Stimulated activated memory B cell treated with anti-CD40 and anti-IgM and Interleukin-4, amounts not matched to agents 10 μg/mL and 1 μg/mL and 100 μg/mL, for 72 hours (primary cell): Measurements from ENCODE around the gene OR13C5.
"Not testable (repeated sequence)": the region's sequence is repeated elsewhere in the genome, so short reads cannot be mapped to it uniquely, and the experiment has no call there.

ENCODE experiments used
- ATAC-seq: fragments of 150-1000 bp; cut with Tn5 transposase; 2 replicates; pipeline ENCODE4 v1.10.0; 2021
- H3K27ac Mint-ChIP-seq: one replicate; pipeline ENCODE4 v1.8.0; 2022; ENCODE audit warnings: mild to moderate bottlenecking, mixed read lengths
- H3K27me3 Mint-ChIP-seq: one replicate; pipeline ENCODE4 v1.8.0; 2022; ENCODE audit warnings: mixed read lengths
- H3K36me3 Mint-ChIP-seq: one replicate; pipeline ENCODE4 v1.8.0; 2022; ENCODE audit warnings: mixed read lengths
- H3K4me1 Mint-ChIP-seq: one replicate; pipeline ENCODE4 v1.8.0; 2022; ENCODE audit warnings: mixed read lengths
- H3K4me3 Mint-ChIP-seq: one replicate; pipeline ENCODE4 v1.8.0; 2022; ENCODE audit warnings: mild to moderate bottlenecking, moderate library complexity, mixed read lengths
- H3K9me3 Mint-ChIP-seq: one replicate; pipeline ENCODE4 v1.8.0; 2022; ENCODE audit warnings: mixed read lengths

The OR13C5 gene

GRCh38 chr9:104599313-104599712 is at the start of gene OR13C5:
Gene OR13C5, minus strand, starts transcription at chr9:104599413. Its CDS starts 0 bp downstream, at chr9:104599413.
- H3K27me3 Mint-ChIP-seq, H3K36me3 Mint-ChIP-seq, ATAC-seq, H3K4me3 Mint-ChIP-seq, H3K27ac Mint-ChIP-seq, H3K9me3 Mint-ChIP-seq, H3K4me1 Mint-ChIP-seq: not testable (repeated sequence)

GRCh38 chr9:104635456-104635855 is 36.2 kb upstream of the OR13C5 start:
- peaks cover 13% of the 10 kb centered on the region for H3K9me3 Mint-ChIP-seq
- no peak for ATAC-seq
- no peak overlapping the region for H3K4me3 Mint-ChIP-seq

GRCh38 chr9:104633976-104634520 is 34.8 kb upstream of the OR13C5 start:
- Mint-ChIP-seq H3K4me3 (no peak overlapping the region), H3K9me3 (peaks cover 6% of the 10 kb centered on the region), H3K36me3 (peaks cover 6% of the 10 kb centered on the region), H3K4me1 (no peaks in the 10 kb centered on the region), H3K27ac (no peak overlapping the region), H3K27me3 (no peaks in the 10 kb centered on the region)
- ATAC-seq: no peak

More at GRCh38 chr9:104635456-104635855, 36.2 kb upstream of the OR13C5 start:
- Mint-ChIP-seq H3K4me1 (no peaks in the 10 kb centered on the region), H3K36me3 (peaks cover 6% of the 10 kb centered on the region), H3K27ac (no peak overlapping the region), H3K27me3 (no peaks in the 10 kb centered on the region)

DNA sequence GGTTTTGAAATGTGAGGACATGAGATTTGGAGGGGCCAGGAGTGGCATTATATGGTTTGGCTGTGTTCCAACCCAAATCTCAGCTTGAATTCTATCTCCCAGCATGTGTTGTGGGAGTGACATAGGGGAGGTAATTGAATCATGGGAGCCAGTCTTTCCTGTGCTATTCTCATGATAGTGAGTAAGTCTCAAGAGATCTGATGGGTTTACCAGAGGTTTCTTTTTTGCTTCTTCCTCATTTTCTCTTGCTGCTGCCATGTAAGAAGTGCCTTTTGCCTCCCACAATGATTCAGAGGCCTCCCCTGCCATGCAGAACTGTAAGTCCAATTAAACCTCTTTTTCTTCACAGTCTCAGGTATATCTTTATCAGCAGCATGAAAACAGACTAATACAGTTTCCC is 26.8 kb upstream of the OR13C5 start:
- H3K4me1 Mint-ChIP-seq, H3K4me3 Mint-ChIP-seq, H3K36me3 Mint-ChIP-seq, H3K27ac Mint-ChIP-seq, ATAC-seq, H3K27me3 Mint-ChIP-seq: not testable (repeated sequence)
- peaks cover 13% of the 10 kb centered on the region for H3K9me3 Mint-ChIP-seq

- H3K36me3 Mint-ChIP-seq: no peaks in the 10 kb centered on the region
- H3K4me3 Mint-ChIP-seq: no peak within 1 kb of the TSS
- no peak for ATAC-seq
- H3K27ac Mint-ChIP-seq: no peak within 1 kb of the TSS
- H3K4me1 Mint-ChIP-seq: no peaks in the 10 kb centered on the region
- H3K27me3 Mint-ChIP-seq: peaks cover 3% of the 10 kb centered on the region
- H3K9me3 Mint-ChIP-seq: peaks cover 2% of the 10 kb centered on the region
Observed at GRCh38 chr9:104618104-104618503, 18.9 kb upstream of the OR13C5 start, which contains the start of gene OR13C9. Gene OR13C9, minus strand, starts transcription at chr9:104618204. Its CDS starts 0 bp downstream, at chr9:104618204.

DNA sequence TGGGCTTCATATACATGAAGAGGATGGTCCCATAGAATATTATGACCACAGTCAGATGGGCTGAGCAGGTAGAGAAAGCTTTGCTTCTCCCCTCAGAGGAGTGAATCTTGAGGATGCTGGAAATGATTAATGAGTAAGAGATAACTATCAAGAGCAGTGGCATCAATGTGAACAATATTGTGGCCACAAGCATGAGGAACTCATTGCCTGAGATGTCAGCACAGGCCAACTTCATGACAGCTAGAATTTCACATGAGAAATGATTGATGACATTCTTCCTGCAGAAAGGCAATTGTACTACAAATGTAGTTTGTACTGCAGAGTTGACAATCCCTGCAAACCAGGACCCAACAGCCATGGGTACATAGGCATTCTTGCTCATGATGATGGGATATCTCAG is 18.2 kb upstream of the OR13C5 start:
- no peaks in the 10 kb centered on the region for H3K4me1 Mint-ChIP-seq
- H3K9me3 Mint-ChIP-seq: peaks cover 2% of the 10 kb centered on the region
- H3K27ac Mint-ChIP-seq: no peak overlapping the region
- peaks cover 9% of the 10 kb centered on the region for H3K27me3 Mint-ChIP-seq
- no peak for ATAC-seq
- H3K4me3 Mint-ChIP-seq: no peak overlapping the region
- no peaks in the 10 kb centered on the region for H3K36me3 Mint-ChIP-seq

DNA sequence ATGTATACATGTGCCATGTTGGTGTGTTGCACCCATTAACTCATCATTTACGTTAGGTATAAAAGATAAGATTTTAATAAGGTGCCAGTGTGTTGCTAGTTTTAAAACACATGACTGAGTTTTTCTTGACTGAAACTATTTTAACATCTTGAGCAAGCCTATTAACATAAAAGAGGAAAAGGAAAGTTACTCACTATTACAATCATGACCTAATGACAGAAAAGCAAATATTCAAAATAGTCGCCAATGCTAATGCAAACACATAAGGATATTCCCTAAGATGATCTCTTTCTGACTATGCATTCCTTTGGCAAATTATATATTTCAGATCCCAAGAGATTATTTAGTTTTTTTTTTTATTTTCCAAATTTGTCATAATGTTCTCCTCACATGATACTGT is 12.0 kb upstream of the OR13C5 start:
- no peak overlapping the region for H3K4me3 Mint-ChIP-seq
- ATAC-seq: no peak
- H3K4me1 Mint-ChIP-seq: no peaks in the 10 kb centered on the region
- peaks cover 2% of the 10 kb centered on the region for H3K9me3 Mint-ChIP-seq
- no peak overlapping the region for H3K27ac Mint-ChIP-seq
- peaks cover 9% of the 10 kb centered on the region for H3K27me3 Mint-ChIP-seq
- no peaks in the 10 kb centered on the region for H3K36me3 Mint-ChIP-seq

DNA sequence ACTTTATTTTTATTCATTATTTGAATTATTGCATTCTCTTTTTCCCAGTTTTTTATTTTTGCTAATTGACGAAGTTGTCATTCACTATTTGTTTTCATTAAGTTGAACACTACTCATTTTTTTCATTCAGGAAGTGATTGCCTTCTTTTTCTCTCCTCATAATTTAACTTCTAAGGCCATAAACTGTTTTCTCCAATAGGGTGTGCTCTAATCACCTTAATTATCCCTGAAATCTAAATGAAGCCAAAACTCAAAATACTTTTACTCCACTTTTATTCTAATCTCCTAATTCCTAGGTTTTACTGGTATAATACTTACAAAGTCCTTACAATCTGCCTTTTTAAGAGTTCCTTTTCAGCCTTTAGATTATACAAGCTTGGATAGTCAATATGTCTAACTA is 9.1 kb upstream of the OR13C5 start:
- H3K27ac Mint-ChIP-seq: no peak overlapping the region
- H3K4me3 Mint-ChIP-seq: no peak overlapping the region
- H3K36me3 Mint-ChIP-seq: no peaks in the 10 kb centered on the region
- H3K9me3 Mint-ChIP-seq: no peaks in the 10 kb centered on the region
- no peak for ATAC-seq
- no peaks in the 10 kb centered on the region for H3K4me1 Mint-ChIP-seq
- H3K27me3 Mint-ChIP-seq: peaks cover 8% of the 10 kb centered on the region

- H3K4me3 Mint-ChIP-seq: no peak overlapping the region
- no peaks in the 10 kb centered on the region for H3K9me3 Mint-ChIP-seq
- H3K27me3 Mint-ChIP-seq: no peaks in the 10 kb centered on the region
- no peak overlapping the region for H3K27ac Mint-ChIP-seq
- no peaks in the 10 kb centered on the region for H3K36me3 Mint-ChIP-seq
- H3K4me1 Mint-ChIP-seq: no peaks in the 10 kb centered on the region
- no peak for ATAC-seq
Observed at GRCh38 chr9:104606152-104606551, 6.9 kb upstream of the OR13C5 start.

GRCh38 chr9:104605527-104605926 is 6.3 kb upstream of the OR13C5 start, which contains the start of gene OR13C2:
Gene OR13C2, minus strand, starts transcription at chr9:104605627. Its CDS starts 0 bp downstream, at chr9:104605627.
- H3K27ac Mint-ChIP-seq, H3K9me3 Mint-ChIP-seq, ATAC-seq, H3K4me3 Mint-ChIP-seq, H3K36me3 Mint-ChIP-seq, H3K27me3 Mint-ChIP-seq, H3K4me1 Mint-ChIP-seq: not testable (repeated sequence)

DNA sequence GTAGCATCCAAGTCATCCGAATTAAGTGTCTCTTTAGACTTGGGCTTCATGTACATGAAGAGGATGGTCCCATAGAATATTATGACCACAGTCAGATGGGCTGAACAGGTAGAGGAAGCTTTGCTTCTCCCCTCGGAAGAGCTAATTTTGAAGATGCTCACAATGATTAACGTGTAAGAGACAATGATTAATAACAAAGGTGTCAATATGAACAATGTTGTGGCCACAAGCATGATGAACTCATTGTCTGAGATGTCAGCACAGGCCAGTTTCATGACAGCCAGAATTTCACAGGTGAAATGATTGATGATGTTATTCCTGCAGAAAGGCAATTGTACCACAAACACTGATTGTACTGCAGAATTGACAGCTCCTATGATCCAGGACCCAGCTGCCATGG is 5.6 kb upstream of the OR13C5 start:
- Mint-ChIP-seq H3K36me3 (no peaks in the 10 kb centered on the region), H3K4me1 (no peaks in the 10 kb centered on the region), H3K9me3 (no peaks in the 10 kb centered on the region), H3K27ac (no peak overlapping the region), H3K27me3 (no peaks in the 10 kb centered on the region), H3K4me3 (no peak overlapping the region)
- no peak for ATAC-seq

DNA sequence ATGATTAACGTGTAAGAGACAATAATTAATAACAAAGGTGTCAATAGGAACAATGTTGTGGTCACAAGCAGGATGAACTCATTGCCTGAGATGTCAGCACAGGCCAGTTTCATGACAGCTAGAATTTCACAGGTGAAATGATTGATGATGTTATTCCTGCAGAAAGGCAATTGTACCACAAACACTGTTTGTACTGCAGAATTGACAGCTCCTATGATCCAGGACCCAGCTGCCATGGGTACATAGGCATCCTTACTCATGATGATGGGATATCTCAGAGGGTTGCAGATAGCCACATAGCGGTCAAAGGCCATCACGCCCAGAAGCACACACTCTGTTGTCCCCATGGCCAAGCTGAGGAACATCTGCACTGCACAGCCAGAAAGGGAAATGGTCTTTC is 464 bp downstream of the OR13C5 start:
- H3K9me3 Mint-ChIP-seq, H3K27me3 Mint-ChIP-seq, H3K36me3 Mint-ChIP-seq, H3K4me1 Mint-ChIP-seq, H3K4me3 Mint-ChIP-seq, H3K27ac Mint-ChIP-seq: not testable (repeated sequence)
- ATAC-seq: peak; percentile 36

DNA sequence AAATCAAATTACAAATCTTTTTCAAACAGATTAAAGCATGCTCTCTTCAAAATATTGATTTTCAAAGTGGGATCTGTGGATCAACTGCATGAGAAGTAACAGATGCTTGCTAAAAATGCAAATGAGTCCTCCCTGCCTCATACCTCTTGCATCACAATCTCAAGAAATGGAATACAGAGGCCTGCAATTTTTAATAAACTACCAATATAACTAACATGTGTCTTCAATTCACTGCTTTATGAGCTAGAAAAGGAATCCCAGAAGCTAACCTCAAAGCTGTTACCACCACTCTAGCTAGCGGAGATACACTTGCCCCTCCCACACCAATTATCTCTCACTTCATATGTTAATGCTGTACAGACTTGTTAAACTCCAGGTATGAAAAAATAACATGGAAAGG is 9.6 kb downstream of the OR13C5 start:
- H3K36me3 Mint-ChIP-seq: no peaks in the 10 kb centered on the region
- H3K9me3 Mint-ChIP-seq: peaks cover 8% of the 10 kb centered on the region
- no peak for ATAC-seq
- no peak overlapping the region for H3K4me3 Mint-ChIP-seq
- H3K27me3 Mint-ChIP-seq: no peaks in the 10 kb centered on the region
- H3K4me1 Mint-ChIP-seq: no peaks in the 10 kb centered on the region
- no peak overlapping the region for H3K27ac Mint-ChIP-seq

- Mint-ChIP-seq H3K4me3 (no peak overlapping the region), H3K4me1 (no peaks in the 10 kb centered on the region), H3K27ac (no peak overlapping the region), H3K9me3 (no peaks in the 10 kb centered on the region), H3K36me3 (no peaks in the 10 kb centered on the region), H3K27me3 (no peaks in the 10 kb centered on the region)
- ATAC-seq: no peak
Observed at GRCh38 chr9:104586496-104587180, 12.6 kb downstream of the OR13C5 start.

DNA sequence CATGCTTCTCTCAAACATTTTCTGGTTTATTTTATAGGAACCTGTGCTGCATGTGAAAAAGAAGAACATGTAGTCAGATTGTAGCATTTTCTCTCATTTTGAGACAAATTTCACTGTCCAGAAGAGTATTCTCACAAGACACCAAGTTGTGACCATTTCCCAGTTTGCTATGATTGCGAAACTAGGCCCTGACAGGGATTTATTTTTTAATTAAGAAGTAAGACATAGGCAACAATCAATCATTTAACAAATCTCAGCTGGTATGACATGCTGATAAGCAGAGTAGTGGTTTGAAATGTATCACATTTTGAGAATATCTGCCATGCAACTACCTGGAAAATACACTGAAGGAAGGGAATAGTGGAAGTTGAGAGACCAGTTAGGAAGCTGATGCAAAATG is 18.7 kb downstream of the OR13C5 start:
- Mint-ChIP-seq H3K4me3 (no peak overlapping the region), H3K36me3 (no peaks in the 10 kb centered on the region), H3K27me3 (peaks cover 7% of the 10 kb centered on the region)

GRCh38 chr9:104577263-104577662 is 21.9 kb downstream of the OR13C5 start:
- no peaks in the 10 kb centered on the region for H3K36me3 Mint-ChIP-seq
- H3K9me3 Mint-ChIP-seq: peaks cover 7% of the 10 kb centered on the region
- H3K4me3 Mint-ChIP-seq: no peak overlapping the region
- peaks cover 7% of the 10 kb centered on the region for H3K27me3 Mint-ChIP-seq
- ATAC-seq: no peak
- H3K4me1 Mint-ChIP-seq: no peaks in the 10 kb centered on the region
- H3K27ac Mint-ChIP-seq: no peak overlapping the region

More for the DNA sequence above, 18.7 kb downstream of the OR13C5 start:
- no peak for ATAC-seq
- Mint-ChIP-seq H3K27ac (no peak overlapping the region), H3K4me1 (no peaks in the 10 kb centered on the region), H3K9me3 (no peaks in the 10 kb centered on the region)
